Stimulated activated effector memory CD8-positive, alpha-beta T cell treated with anti-CD3 and anti-CD28 coated beads, Interleukin-12 subunit alpha, Interleukin-12 subunit beta, amount 100 ng/mL, for 72 hours (primary cell): ENCODE data around the gene KCNAB1.

Experiments used
- ATAC-seq: fragments of 150-1000 bp; cut with Tn5 transposase; 2 replicates; pipeline ENCODE4 v1.10.0; 2021
- DNase-seq, 2 donors: peaks; one replicate each; pipeline ENCODE4 v3.0.0; 2021 to 2022; ENCODE audit warnings: low spot score in 2 of 2
- H3K27ac Mint-ChIP-seq: one replicate; pipeline ENCODE4 v1.8.0; 2022; ENCODE audit warnings: mild to moderate bottlenecking, mixed read lengths
- H3K36me3 Mint-ChIP-seq: one replicate; pipeline ENCODE4 v1.8.0; 2022; ENCODE audit warnings: mild to moderate bottlenecking, mixed read lengths
- H3K4me1 Mint-ChIP-seq: one replicate; pipeline ENCODE4 v1.8.0; 2022; ENCODE audit warnings: mixed read lengths
- H3K4me3 Mint-ChIP-seq: one replicate; pipeline ENCODE4 v1.8.0; 2022; ENCODE audit warnings: mild to moderate bottlenecking, mixed read lengths
- H3K9me3 Mint-ChIP-seq: one replicate; pipeline ENCODE4 v1.8.0; 2022; ENCODE audit warnings: mixed read lengths

KCNAB1 gene

GRCh38 chr3:156582532-156583183 lies 462.3 kb downstream of the KCNAB1 start:
- Mint-ChIP-seq H3K36me3 (no peaks in the 10 kb centered on the region), H3K27ac (no peak overlapping the region), H3K4me3 (no peak overlapping the region), H3K4me1 (peaks cover 6% of the 10 kb centered on the region), H3K9me3 (no peaks in the 10 kb centered on the region)
- DNase-seq (no peak), ATAC-seq (no peak)

- H3K4me1 Mint-ChIP-seq: peaks cover 6% of the 10 kb centered on the region
- H3K9me3 Mint-ChIP-seq: no peaks in the 10 kb centered on the region
These were observed 463.1 kb downstream of the KCNAB1 start for GRCh38 chr3:156583469-156583868.

GRCh38 chr3:156586905-156587759 lies 466.8 kb downstream of the KCNAB1 start:
- H3K36me3 Mint-ChIP-seq: no peaks in the 10 kb centered on the region
- no peaks in the 10 kb centered on the region for H3K9me3 Mint-ChIP-seq
- ATAC-seq (no peak), DNase-seq (no peak)
- no peak overlapping the region for H3K27ac Mint-ChIP-seq
- no peak overlapping the region for H3K4me3 Mint-ChIP-seq
- H3K4me1 Mint-ChIP-seq: peaks cover 6% of the 10 kb centered on the region

More at GRCh38 chr3:156583469-156583868, 463.1 kb downstream of the KCNAB1 start:
- Mint-ChIP-seq H3K36me3 (no peaks in the 10 kb centered on the region), H3K27ac (peak overlapping the region; percentile 7), H3K4me3 (no peak overlapping the region)
- ATAC-seq: no peak
- DNase-seq: no peak

- no peak overlapping the region for H3K4me3 Mint-ChIP-seq
- no peaks in the 10 kb centered on the region for H3K36me3 Mint-ChIP-seq
- DNase-seq (no peak), ATAC-seq (no peak)
- no peak overlapping the region for H3K27ac Mint-ChIP-seq
- H3K9me3 Mint-ChIP-seq: no peaks in the 10 kb centered on the region
- peaks cover 6% of the 10 kb centered on the region for H3K4me1 Mint-ChIP-seq
These were observed 467.3 kb downstream of the KCNAB1 start for GRCh38 chr3:156587760-156588069.
